ENCODE measurements around the gene MBD3L3. TPM values are rescaled to one million over a fixed set of nuclear protein-coding genes. Genes with fewer than 3 reads are reported as not detected.
"Not testable (repeated sequence)": the region's sequence is repeated elsewhere in the genome, so short reads cannot be mapped to it uniquely, and the experiment has no call there.

The MBD3L3 gene
- total and polyA plus RNA-seq, 2 donors (not counting 3 experiments of a cell fraction or from before 2014, with no cell fraction given): not detected

GRCh38 chr19:7055679-7056078 lies 2.8 kb downstream of the MBD3L3 start:
- POLR2A ChIA-PET; H3K9me1 ChIP-seq (replicated peaks; ENCODE audit: control insufficient read depth, extremely low read depth, insufficient read depth, low read length); dilution Hi-C loops (cut with MboI; ENCODE audit: extremely low pct_ligation_motif_present, low sequenced_read_pairs); H3K79me2 ChIP-seq (ENCODE audit: control insufficient read depth, insufficient read depth, low read length); intact Hi-C loops (cut with micrococcal nuclease); BruUV-seq (replicated peaks); H3K4me3 ChIP-seq (replicated peaks in 1 of 3; ENCODE audit: insufficient read depth in 1 of 3, low read depth in 1 of 3, low read length in 3 of 3); H3K4me1 ChIP-seq (ENCODE audit: control insufficient read depth, extremely low read depth, insufficient read depth, low read length); H3K36me3 ChIP-seq (ENCODE audit: control insufficient read depth in 2 of 2, extremely low read depth in 1 of 2, insufficient read depth in 2 of 2, low read length in 2 of 2); H4K20me1 ChIP-seq (replicated peaks; ENCODE audit: control insufficient read depth, extremely low read depth, insufficient read depth, low read length); H3K4me2 ChIP-seq (ENCODE audit: insufficient read depth, low read length); CTCF ChIA-PET; H3K27ac ChIP-seq (ENCODE audit: insufficient read depth, low read depth, low read length); DNase-seq (ENCODE audit: low read depth, low spot score); H3K27me3 ChIP-seq (ENCODE audit: control insufficient read depth in 2 of 2, insufficient read depth in 2 of 2, low read length in 2 of 2); FAIRE-seq; H3K9ac ChIP-seq (replicated peaks; ENCODE audit: extremely low read depth, insufficient read depth, low read length); H2AFZ ChIP-seq (ENCODE audit: low read depth, low read length); H3K9me3 ChIP-seq (replicated peaks; ENCODE audit: control insufficient read depth, insufficient read depth, low read length): not testable (repeated sequence)

- H3K4me2 ChIP-seq (ENCODE audit: insufficient read depth, low read length); intact Hi-C loops (cut with micrococcal nuclease); H3K79me2 ChIP-seq (ENCODE audit: control insufficient read depth, insufficient read depth, low read length); H3K27me3 ChIP-seq (ENCODE audit: control insufficient read depth in 2 of 2, insufficient read depth in 2 of 2, low read length in 2 of 2); FAIRE-seq; POLR2A ChIA-PET; H3K9me1 ChIP-seq (replicated peaks; ENCODE audit: control insufficient read depth, extremely low read depth, insufficient read depth, low read length); BruUV-seq (replicated peaks); H3K9ac ChIP-seq (replicated peaks; ENCODE audit: extremely low read depth, insufficient read depth, low read length); DNase-seq (ENCODE audit: low read depth, low spot score); dilution Hi-C loops (cut with MboI; ENCODE audit: extremely low pct_ligation_motif_present, low sequenced_read_pairs); H3K9me3 ChIP-seq (replicated peaks; ENCODE audit: control insufficient read depth, insufficient read depth, low read length); H3K36me3 ChIP-seq (ENCODE audit: control insufficient read depth in 2 of 2, extremely low read depth in 1 of 2, insufficient read depth in 2 of 2, low read length in 2 of 2); H4K20me1 ChIP-seq (replicated peaks; ENCODE audit: control insufficient read depth, extremely low read depth, insufficient read depth, low read length); CTCF ChIA-PET; H3K4me3 ChIP-seq (replicated peaks in 1 of 3; ENCODE audit: insufficient read depth in 1 of 3, low read depth in 1 of 3, low read length in 3 of 3); H3K4me1 ChIP-seq (ENCODE audit: control insufficient read depth, extremely low read depth, insufficient read depth, low read length); H3K27ac ChIP-seq (ENCODE audit: insufficient read depth, low read depth, low read length); H2AFZ ChIP-seq (ENCODE audit: low read depth, low read length): not testable (repeated sequence)
These were observed 3.7 kb downstream of the MBD3L3 start for GRCh38 chr19:7054635-7055368.

GRCh38 chr19:7052896-7053295 lies 5.6 kb downstream of the MBD3L3 start:
- POLR2A ChIA-PET; DNase-seq (ENCODE audit: low read depth, low spot score); H3K9me3 ChIP-seq (replicated peaks; ENCODE audit: control insufficient read depth, insufficient read depth, low read length); CTCF ChIA-PET; H3K9ac ChIP-seq (replicated peaks; ENCODE audit: extremely low read depth, insufficient read depth, low read length); H3K27ac ChIP-seq (ENCODE audit: insufficient read depth, low read depth, low read length); H4K20me1 ChIP-seq (replicated peaks; ENCODE audit: control insufficient read depth, extremely low read depth, insufficient read depth, low read length); BruUV-seq (replicated peaks); H3K36me3 ChIP-seq (ENCODE audit: control insufficient read depth in 2 of 2, extremely low read depth in 1 of 2, insufficient read depth in 2 of 2, low read length in 2 of 2); H3K9me1 ChIP-seq (replicated peaks; ENCODE audit: control insufficient read depth, extremely low read depth, insufficient read depth, low read length); H3K79me2 ChIP-seq (ENCODE audit: control insufficient read depth, insufficient read depth, low read length); FAIRE-seq; H3K4me1 ChIP-seq (ENCODE audit: control insufficient read depth, extremely low read depth, insufficient read depth, low read length); dilution Hi-C loops (cut with MboI; ENCODE audit: extremely low pct_ligation_motif_present, low sequenced_read_pairs); H3K4me2 ChIP-seq (ENCODE audit: insufficient read depth, low read length); H3K27me3 ChIP-seq (ENCODE audit: control insufficient read depth in 2 of 2, insufficient read depth in 2 of 2, low read length in 2 of 2); H2AFZ ChIP-seq (ENCODE audit: low read depth, low read length); intact Hi-C loops (cut with micrococcal nuclease); H3K4me3 ChIP-seq (replicated peaks in 1 of 3; ENCODE audit: insufficient read depth in 1 of 3, low read depth in 1 of 3, low read length in 3 of 3): not testable (repeated sequence)

GRCh38 chr19:7051421-7051820 lies 7.1 kb downstream of the MBD3L3 start:
- FAIRE-seq; H3K9me3 ChIP-seq (replicated peaks; ENCODE audit: control insufficient read depth, insufficient read depth, low read length); H3K4me2 ChIP-seq (ENCODE audit: insufficient read depth, low read length); H3K4me1 ChIP-seq (ENCODE audit: control insufficient read depth, extremely low read depth, insufficient read depth, low read length); H3K9me1 ChIP-seq (replicated peaks; ENCODE audit: control insufficient read depth, extremely low read depth, insufficient read depth, low read length); BruUV-seq (replicated peaks); H3K9ac ChIP-seq (replicated peaks; ENCODE audit: extremely low read depth, insufficient read depth, low read length); H4K20me1 ChIP-seq (replicated peaks; ENCODE audit: control insufficient read depth, extremely low read depth, insufficient read depth, low read length); CTCF ChIA-PET; H3K79me2 ChIP-seq (ENCODE audit: control insufficient read depth, insufficient read depth, low read length); H2AFZ ChIP-seq (ENCODE audit: low read depth, low read length); H3K27me3 ChIP-seq (ENCODE audit: control insufficient read depth in 2 of 2, insufficient read depth in 2 of 2, low read length in 2 of 2); POLR2A ChIA-PET; DNase-seq (ENCODE audit: low read depth, low spot score); H3K27ac ChIP-seq (ENCODE audit: insufficient read depth, low read depth, low read length); intact Hi-C loops (cut with micrococcal nuclease); H3K4me3 ChIP-seq (replicated peaks in 1 of 3; ENCODE audit: insufficient read depth in 1 of 3, low read depth in 1 of 3, low read length in 3 of 3); H3K36me3 ChIP-seq (ENCODE audit: control insufficient read depth in 2 of 2, extremely low read depth in 1 of 2, insufficient read depth in 2 of 2, low read length in 2 of 2); dilution Hi-C loops (cut with MboI; ENCODE audit: extremely low pct_ligation_motif_present, low sequenced_read_pairs): not testable (repeated sequence)

All from endothelial cell of umbilical vein (primary cell).